Fibroblast of the aortic adventitia (primary cell): ENCODE results near the gene DUOX2. TPM values are rescaled to one million over a fixed set of nuclear protein-coding genes. Genes with fewer than 3 reads are reported as not detected.

ENCODE experiments used
- DNase-seq: peaks from one replicate; pipeline ENCODE4 v3.0.0-alpha.2; 2010; ENCODE audit warnings: low read depth
- H3K4me3 ChIP-seq: 2 replicates; pipeline ENCODE4 v1.5.1; 2011; ENCODE audit warnings: low read depth, mild to moderate bottlenecking, control low read depth, low read length, moderate library complexity
- CTCF ChIP-seq: IDR thresholded peaks from 2 replicates; pipeline ENCODE4 v1.5.1; 2011; ENCODE audit warnings: mild to moderate bottlenecking, low read length, control low read depth, inconsistent platforms; ENCODE audit not compliant: insufficient read depth
- total RNA-seq: library from RNA; depleted of rRNA; stranded (reverse); fragments of >200 nt; gene quantifications from 2 replicates; pipeline ENCODE4 v1.2.3, GENCODE V29; 2012; ENCODE audit warnings: low replicate concordance

The DUOX2 gene
- total RNA-seq, 1 donor, result not detected

- no peak for DNase-seq
- TF ChIP-seq CTCF, result no peak
- H3K4me3 ChIP-seq, result no peak overlapping the region
Measured at GRCh38 chr15:45093013-45093412, 21.0 kb downstream of the DUOX2 start.

GRCh38 chr15:45091576-45091975 is 22.4 kb downstream of the DUOX2 start:
- H3K4me3 ChIP-seq, result no peak overlapping the region
- DNase-seq, result no peak
- TF ChIP-seq CTCF, result no peak

- no peak for TF ChIP-seq CTCF
- H3K4me3 ChIP-seq, result no peak overlapping the region
- DNase-seq, result peak; percentile 46
Measured at GRCh38 chr15:45091161-45091560, 22.8 kb downstream of the DUOX2 start.

- H3K4me3 ChIP-seq, result no peak overlapping the region
- DNase-seq, result no peak
- no peak for TF ChIP-seq CTCF
Measured at GRCh38 chr15:45089712-45090373, 24.1 kb downstream of the DUOX2 start.

- peak; percentile 20 for DNase-seq
Measured at GRCh38 chr15:45088801-45089711, 24.9 kb downstream of the DUOX2 start.

GRCh38 chr15:45087513-45087912 is 26.5 kb downstream of the DUOX2 start:
- no peak for TF ChIP-seq CTCF
- no peak for DNase-seq
- H3K4me3 ChIP-seq, result no peak overlapping the region

More at GRCh38 chr15:45088801-45089711, 24.9 kb downstream of the DUOX2 start:
- H3K4me3 ChIP-seq, result no peak overlapping the region
- no peak for TF ChIP-seq CTCF
